Measurements from ENCODE around the gene AMOTL1.
"Not testable (repeated sequence)": the region's sequence is repeated elsewhere in the genome, so short reads cannot be mapped to it uniquely, and the experiment has no call there.

AMOTL1 gene

DNA sequence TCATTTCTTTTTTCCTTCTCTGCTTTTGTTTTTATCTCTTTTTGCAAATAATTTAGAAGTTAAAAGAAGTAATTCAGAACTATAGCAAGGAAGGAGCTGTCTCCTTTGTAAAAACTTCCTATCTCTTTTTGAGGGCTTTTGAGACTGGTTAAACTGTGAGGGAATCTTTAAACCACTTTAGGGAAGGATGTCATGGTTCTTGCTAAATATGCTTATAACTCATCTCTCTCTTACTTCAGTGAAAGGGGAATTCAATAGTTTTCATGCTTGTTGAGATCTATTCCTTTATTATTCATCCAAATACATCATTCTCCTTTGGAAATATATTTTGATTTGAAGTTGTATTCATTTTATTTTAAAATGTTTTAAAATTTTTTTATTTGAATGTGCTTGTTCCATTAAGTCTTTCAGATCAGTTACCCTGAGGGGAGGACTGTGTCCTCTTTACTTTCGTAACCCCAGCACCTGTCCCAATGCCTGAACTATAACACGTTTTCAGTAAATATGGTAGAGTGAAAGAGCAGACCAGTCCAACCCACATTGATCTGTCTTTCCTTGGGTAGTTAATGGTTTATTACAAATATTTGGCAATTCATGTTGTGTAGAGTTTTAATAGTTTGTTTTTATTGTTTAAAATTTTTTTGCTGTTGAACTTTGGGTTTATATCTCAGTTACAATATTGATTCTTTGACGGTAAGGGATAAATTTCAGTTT lies 27.5 kb downstream of the AMOTL1 start:
- no peak for DNase-seq

DNA sequence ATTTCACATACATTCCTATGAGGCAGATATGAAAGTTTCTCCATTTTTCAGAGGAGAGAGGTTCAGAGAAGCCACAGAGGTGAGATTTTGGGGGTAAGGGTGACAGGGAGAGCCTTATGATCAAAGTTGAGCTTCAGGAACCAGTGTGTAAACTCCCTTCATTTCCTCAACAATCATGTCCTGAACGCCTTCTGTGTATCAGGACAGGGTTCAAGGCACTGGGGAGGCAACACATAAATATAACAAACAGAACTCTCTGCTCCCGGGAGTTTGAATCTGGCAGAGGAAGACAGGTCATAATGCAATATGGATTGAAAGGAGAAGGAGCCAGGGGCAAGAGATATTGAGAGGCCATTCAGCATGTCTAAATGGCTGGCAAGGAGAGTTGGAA lies 28.0 kb downstream of the AMOTL1 start:
- DNase-seq, result no peak

DNA sequence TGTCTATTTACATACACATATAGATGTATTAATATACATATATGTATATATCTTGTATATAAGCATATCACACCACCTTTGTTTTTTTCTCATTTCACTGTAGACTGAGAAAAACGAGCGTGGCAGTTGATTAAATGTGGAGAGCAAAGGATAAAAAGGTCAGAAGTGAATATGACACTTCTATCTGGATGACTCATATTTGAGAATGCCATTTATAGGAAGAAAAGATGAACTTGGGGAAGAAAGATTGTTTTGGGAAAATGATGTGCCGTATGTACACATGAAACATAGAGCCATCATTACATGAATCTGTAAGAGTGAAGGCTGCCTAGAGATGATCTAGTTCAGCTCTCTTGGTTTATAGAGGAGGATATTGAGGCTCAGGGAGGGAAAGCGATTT lies 28.7 kb downstream of the AMOTL1 start:
- no peak for DNase-seq

DNA sequence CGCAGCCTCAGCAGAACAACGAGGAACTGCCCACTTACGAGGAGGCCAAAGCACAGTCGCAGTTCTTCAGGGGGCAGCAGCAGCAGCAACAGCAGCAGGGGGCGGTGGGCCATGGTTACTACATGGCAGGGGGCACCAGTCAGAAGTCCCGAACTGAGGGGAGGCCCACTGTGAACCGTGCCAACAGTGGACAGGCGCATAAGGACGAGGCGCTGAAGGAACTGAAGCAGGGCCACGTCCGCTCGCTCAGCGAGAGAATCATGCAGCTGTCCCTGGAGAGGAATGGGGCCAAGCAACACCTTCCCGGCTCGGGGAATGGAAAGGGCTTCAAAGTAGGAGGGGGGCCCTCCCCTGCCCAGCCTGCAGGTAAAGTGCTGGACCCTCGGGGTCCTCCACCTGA lies 31.6 kb downstream of the AMOTL1 start:
- no peak for DNase-seq

DNA sequence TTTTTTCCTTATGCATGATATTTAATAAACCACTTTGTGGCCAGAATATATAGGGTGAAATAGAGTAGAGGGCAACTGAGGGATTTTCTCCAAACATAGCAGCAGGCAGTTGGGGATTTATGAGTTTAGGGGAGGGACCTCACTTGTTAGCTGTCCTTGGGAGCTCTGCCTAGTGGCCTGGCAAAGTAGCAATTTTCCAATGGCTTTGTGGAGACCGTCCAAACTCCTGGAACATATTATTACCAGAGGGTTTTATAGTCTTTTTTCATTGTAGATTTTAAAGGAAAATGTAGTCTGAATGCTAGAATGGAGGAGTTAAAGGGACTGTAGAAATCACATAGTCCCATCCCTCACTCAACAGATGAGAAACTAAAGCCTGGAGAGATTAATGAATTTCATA lies 32.3 kb downstream of the AMOTL1 start:
- no peak for DNase-seq

DNA sequence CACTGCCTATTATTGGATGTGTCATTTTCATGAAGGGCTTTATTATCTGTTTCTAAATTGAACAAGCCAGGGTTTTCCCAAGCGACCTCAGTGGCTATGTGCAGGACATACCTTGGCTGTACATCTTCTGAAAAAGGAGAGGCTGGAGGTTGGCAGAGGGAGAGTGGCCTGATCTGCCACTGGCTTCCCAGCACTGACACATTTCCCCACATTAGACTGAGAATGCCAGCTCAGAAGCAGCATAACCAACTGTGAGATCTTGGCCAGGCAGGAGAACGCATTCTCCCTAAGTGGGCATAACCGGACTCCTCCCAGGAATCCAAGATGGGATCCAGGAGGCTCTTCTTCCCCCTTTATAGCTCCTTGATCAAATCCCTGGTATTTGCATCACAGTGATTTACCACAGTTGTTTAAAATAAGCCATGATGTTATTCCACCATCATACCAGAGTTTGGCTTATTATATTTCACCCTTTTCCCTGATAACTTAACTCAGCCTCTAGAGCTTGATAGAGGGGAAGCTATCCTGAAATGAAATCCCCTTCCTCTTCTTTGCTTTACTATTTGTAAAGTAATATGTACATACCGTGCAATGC lies 33.8 kb downstream of the AMOTL1 start:
- no peak for DNase-seq

DNA sequence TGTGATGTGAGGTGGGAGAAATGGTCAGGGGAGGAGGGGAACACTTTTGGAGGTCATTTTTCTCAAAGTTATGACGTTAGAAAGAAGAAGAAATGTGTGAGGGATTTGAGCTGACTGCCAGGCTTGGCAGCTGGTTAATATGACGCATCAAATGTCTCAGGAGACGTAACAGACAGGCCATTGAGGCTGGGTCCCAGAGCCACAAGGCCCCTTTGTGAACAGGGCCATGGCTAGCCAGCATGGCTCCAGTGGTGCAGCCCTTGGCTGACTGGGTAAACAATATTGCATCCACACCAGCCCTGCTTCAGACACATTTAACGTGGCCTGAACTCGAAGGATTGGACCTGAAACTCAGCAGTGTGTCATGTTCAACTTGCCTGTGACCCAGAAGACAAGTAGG lies 34.3 kb downstream of the AMOTL1 start:
- no peak for DNase-seq

DNA sequence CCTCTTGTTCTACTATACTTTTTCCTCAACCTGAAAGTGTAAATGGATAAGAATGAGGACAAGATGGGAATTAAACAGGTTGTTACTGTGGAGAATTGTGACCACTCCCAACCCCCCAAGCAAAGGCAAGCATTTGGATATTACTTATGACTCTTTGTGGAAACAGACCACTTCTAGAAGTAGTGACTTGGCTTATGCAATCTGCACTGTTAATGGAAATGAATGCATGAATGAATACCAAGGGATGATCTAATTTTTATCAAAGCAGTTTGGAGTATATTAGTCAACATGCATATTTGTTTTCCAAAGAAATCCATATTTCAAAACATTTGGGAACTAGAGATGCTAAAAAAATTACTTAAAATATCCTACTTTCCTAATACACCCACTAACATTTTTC lies 35.3 kb downstream of the AMOTL1 start:
- DNase-seq, result no peak

DNA sequence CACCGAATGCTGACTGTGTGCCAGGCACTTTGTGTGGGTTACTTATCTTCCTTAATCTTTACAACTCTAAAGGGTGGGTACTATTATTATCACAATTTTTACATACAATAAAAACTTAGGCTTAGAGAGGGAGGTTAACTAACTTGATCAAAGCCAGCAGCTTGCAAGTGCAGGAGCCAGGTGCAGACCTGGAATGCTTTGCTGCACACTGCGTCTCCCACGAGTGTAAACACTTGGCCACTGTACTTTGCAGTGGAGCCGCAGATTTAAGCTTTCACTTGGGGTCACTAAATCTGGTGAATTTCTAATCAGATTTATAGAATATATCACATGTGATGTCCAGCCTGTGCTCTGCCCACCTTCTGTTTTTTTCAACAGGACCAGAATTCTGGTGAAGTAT lies 36.7 kb downstream of the AMOTL1 start:
- no peak for DNase-seq

DNA sequence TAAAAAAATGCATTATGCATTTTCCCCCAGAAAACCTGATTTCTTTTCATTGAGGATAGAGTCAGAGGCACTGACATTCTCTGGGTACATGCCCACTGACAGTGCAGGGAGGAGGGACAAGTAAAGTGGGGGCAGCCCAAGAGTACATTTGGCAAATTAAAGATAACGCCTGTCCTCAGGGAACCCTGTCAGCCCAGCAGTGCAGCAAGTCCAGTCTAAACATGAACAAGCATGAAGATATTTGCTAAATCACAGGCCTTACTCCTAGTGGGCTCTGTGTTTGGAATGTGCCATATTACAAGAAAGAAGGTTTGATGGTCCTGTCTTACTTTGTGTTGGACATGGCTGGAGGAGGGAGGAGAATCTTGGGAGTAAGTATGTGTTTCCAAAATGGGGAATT lies 37.9 kb downstream of the AMOTL1 start:
- DNase-seq, result no peak

DNA sequence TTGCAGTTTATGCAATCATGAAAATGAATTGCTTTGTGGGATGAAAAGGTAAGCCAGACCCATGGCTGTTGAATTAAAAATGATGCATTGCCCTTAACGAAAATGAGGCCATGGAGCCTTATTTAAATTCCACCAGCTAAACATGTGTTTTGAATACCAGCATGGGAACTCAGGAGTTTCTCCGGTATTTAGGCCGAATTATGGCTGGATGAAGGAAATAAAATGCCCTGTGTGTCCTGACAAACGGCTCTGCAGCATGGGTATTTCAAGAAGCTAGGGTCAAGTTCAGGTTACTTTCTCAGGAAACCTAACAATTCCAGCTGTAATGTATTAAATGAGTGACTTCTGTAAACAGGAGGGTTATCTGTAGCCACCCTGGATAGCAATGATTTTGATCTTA lies 38.3 kb downstream of the AMOTL1 start:
- no peak for DNase-seq

DNA sequence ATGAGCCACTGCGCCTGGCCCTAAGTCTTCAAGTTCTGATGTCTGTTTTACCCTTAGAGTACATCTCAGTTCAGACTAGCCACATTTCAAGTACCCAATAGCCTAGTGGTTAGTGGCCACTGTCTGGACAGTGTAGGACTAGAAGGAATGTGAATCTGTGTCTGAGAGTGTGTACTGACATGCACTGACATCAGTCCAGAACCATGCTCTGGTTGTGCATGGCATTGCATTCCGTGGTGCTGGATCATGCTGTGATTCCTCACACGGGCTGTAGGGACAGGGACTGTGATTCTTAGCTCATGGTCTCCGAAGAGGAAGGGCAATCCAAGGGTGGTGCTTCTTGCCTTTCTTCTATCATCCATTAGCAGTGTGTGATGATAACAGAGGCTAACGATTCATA lies 41.1 kb downstream of the AMOTL1 start:
- no peak for DNase-seq

DNA sequence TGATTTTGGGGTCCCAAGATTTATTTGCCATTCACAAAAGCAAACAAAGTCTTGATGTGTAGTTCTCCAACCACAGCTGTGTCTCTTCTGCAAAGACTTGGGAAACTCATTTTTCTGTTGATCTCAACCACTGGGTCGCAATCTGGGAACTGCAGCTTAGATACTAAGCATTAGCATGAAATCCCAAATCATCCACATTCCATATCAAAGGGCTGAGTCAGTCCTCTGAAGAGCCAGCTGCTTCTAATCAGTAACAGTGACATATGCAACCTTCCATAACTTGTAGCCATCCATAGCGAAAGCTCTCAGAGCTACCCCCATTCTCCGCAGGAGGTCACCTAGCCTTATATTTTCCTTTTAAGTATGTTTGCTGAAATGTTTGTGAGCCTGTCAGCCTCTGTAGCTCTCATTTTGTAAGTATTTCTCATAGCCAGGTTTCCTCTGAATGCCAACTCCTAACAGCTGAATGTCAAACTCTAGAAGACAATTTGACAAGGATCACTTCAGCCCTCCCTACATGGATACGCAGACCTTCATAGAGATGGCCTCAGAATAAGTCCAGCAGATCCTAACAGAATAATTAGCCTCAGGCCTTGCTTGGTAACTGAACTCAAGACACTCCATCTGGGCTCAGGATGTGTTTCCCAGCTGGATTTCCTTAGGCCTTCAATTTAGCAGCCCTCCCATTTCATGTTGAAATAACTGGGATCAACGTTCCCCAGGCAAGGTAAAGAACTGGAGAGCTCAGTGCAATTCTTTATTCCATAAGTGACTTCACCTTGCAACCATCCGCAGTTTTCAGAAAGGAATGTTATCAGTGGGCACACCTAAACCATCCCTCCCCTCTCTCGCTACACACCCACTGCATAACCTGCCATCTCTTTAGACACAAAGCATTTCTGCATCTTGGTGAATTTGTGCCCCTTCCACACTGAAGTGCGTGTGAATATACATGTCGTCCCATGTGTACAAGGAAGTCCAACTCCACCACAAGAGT lies 44.9 kb downstream of the AMOTL1 start:
- not testable (repeated sequence) for DNase-seq

DNA sequence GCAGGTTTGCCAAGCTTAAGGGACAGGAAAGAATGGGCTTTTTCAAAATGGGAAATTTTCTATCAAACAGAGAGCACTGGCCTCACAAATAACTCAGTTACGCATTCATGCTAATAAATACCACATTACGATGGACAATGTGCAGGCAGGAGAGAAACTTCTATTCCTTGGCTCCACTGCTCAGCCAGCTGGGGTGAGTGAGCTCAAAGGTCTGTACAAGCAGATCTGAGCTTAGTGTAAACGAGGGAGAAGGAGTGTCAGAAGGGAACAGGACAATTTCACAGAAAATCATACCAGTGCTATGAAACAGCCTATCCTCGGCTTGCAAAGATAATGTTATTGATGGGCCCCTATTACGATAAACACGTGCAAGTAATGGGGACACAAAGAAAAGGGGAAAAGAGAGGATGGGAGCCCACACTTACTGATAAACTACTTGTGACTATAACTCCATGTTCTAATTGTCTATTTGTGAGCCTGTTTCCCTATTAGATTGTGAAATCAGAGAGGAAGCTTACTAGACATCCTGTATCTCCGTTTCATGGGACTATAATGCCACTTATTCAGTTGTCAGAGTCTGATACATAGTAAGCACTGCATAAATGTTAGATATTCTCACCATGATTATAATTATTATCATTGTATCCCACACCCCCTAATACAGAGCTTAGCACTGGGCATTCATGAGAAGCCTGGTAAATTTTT lies 46.3 kb downstream of the AMOTL1 start:
- DNase-seq, result no peak

DNA sequence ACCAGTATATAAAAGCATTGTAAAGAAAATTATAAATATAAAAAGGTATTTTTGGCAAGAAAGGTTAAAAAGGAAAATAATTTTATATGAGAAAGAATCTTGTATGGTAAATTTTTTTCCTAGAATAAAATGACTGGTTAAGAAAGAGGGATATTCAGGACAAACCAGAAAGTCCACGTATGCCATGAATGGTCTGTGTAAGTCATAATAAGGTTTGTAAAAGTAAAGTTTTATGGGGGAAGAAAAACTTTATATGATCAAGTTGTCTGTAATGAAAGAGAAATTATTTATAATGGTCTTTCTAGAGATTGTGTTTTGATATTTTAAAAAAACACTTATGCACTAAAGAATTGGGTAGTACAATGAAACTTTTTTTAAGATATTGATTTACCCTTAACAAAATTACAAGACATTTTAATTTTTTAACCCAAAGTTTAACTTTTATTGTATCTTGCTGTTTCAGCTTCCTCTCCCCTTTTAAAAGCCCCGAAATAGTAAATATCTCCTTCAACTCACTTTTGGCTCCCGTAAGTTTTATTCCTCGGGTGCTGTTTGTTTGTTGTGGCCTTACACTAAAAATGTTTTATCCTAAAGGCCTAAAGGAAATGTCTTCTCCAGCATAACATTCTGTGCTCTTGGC lies 47.7 kb downstream of the AMOTL1 start:
- no peak for DNase-seq

DNA sequence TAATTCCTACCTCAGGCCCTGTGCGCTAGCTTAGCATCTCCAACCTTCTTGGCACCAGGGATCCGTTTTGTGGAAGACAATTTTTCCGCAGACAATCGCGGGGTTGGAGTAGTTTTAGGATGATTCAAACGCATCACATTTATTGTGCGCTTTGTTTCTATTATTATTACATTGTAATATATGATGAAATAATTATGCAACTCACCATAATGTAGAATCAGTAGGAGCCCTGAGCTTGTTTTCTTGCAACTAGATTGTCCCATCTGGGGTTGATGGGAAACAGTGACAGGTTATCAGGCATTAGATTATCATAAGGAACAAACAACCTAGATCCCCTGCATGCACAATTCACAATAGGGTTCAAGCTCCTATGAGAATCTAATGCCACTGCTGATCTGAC lies 52.3 kb downstream of the AMOTL1 start:
- no peak for DNase-seq

DNA sequence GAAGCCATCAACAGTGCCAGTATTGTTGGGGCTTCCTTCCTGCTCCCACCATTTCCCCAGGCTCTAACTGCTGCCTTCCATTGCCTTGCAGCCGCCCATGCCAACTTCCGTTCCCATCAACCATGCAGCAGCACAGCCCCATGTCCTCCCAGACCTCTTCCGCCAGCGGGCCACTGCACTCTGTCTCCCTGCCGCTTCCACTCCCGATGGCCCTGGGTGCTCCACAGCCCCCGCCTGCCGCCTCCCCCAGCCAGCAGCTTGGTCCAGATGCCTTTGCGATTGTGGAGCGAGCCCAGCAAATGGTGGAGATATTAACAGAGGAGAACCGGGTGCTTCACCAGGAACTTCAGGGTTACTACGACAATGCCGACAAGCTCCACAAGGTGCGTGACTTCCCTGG lies 53.3 kb downstream of the AMOTL1 start:
- no peak for DNase-seq

DNA sequence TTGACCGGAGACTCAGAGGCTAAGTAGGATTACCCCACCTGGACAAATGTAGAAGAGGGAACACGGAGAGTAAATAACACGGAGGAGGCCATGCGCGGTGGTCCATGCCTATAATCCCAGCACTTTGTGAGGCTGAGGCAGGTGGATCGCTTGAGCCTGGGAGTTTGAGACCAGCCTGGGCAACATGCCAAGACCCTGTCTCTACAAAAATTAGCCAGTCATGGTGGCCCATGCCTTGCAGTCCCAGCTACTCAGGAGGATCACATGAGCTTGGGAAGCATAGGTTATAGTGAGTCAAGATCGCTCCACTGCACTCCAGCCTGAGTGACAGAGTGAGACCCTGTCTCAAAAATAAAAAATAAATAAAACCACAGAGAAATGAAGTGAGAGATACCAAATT lies 53.9 kb downstream of the AMOTL1 start:
- DNase-seq, result no peak

DNA sequence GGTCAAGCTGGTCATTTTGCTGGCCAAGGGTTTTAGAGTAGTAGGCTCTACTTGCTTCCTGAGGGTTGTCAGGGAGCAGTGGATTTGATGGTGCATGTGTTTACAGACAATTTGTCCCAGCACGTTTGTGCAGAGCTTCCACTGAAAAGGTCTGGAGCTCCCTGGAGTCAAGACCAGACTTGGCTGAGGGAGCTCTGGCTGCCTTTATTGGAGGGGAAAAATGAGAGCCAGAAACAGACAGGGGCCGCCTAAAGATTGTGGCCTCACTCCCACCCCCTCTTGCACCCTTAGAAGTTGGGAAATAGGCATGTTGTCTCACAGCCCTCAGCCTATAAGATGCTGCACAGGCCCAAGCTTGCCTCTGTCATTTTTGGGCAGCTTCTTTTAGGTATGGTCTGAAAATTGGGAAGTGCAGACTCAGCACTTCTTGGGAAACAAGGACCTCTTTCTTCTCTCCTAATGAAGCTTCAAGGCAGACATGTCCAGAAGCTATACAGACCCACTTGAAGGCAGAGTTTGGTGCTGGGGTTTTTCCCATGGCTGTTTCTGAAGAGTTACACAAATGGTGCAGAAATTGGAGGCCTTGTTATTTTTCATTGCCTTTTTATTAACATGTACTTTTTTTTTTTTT lies 55.1 kb downstream of the AMOTL1 start:
- no peak for DNase-seq

DNA sequence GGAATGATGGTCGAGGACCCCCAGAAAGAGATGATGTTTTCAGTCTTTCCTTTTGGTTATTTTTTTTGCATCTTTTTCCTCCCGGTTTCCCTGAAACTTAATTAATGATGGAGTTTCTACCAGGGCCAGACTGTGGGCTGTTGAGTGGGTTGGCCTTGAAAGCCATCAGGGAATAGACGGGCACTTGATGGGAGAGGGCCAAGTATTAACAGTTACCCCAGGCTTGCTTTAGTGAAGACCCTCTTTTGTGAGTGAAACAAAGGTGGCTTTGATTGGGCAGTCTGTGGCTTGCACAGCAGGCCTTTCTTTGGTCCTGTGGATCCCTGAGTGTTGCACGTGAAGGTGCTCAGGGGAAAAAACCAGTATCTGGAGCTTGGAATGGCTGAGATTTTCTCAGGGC lies 56.9 kb downstream of the AMOTL1 start:
- no peak for DNase-seq

DNA sequence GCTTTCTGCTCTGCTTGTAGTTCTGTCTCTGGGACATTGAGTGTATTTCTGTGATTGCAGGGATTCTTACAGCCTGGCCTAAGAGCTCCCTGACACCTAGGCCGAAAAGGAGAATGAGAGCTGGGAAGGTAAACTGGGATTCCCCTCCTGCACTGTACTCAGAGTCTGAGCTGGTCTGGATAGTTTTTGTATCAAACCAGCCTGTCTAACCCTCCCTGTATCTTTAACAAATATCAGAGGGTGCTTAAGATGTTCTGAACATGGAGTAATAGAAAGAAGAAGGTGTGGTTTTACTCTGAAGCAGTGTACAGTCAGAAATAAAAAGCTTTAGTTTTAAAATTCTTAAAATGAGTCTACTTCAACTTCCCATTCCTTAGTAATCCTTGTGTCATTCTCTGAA lies 57.3 kb downstream of the AMOTL1 start:
- DNase-seq, result no peak

DNA sequence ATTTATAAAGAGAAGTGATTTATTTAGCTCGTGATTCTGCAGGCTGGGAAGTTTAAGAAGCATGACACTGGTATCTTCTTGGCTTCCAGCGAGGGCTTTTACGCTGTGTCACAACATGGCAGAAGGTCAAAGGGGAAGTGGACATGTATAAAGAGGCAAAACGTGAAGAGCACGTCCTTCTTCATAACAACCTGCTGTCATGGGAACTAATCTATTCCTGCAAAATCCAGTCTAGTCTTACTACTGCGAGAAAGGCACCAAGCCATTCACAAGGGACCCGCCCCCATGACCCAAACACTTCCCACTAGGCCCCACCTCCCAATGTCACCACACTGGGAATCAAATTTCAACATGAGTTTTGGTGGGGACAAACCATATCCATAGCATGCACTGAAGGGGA lies 58.3 kb downstream of the AMOTL1 start:
- no peak for DNase-seq
